HUDEP-2 (cell line): ENCODE measurements around the gene PLGRKT.
A peak's percentile ranks its signal among the peaks of the same experiment; 100 is the strongest.
"Not testable (repeated sequence)": the region's sequence is repeated elsewhere in the genome, so short reads cannot be mapped to it uniquely, and the experiment has no call there.

Source experiments
- DNase-seq, 76 experiments: peaks; one replicate each; lab custom pipeline; 2025; ENCODE audit not compliant: unreplicated experiment in 76 of 76; lab: John Stamatoyannopoulos, UW

Gene PLGRKT, protein sequence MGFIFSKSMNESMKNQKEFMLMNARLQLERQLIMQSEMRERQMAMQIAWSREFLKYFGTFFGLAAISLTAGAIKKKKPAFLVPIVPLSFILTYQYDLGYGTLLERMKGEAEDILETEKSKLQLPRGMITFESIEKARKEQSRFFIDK

DNA sequence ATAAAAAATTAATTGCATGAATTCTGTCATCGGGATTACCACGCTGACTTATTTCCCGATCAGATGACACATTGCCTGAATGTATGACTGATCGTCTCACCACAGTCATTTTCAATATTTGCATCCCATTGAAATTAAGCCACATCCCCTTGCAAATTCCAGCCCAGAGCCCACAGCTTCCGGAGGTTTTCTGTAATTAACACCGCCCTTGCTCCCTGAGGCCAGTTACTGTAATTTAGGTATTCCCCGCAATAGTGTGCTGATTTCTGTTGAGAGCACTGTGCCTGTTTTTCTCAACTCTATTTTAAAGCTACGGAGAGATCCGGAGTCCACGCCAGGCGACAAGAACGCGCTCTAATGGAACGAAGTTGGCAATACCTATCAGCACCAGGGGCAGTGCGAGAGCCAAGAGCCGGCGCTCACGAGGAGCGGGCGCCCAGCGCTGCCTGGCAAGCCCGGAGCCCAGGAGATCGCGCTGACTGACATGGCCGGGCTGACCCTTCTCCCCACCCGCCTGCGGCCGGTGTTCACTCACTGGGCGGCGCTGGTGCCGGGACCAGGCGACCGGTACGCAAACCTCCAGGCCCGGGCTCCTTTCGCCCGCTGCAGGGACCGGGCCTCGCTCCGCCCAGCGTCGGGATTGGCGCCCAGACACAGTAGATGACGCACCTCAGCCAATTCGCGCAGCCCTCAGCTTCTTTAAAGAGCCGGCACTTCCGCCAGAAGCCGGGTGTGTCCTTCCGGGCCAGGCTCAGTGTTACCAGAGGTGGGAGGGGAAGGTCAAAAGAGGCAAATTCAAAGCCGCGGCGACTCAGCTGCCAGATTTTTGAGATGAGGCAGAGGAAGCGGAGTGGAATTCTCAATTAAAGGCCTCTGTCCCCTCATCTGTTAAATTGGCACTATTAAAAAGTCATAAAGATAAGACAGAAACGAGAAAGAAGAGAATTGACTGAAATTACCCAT lies at the start of gene PLGRKT:
TSS of gene PLGRKT (minus strand) at position 672 of the 963 bp plus-strand sequence. CDS start 5,948 bp downstream, outside the sequence.
- DNase-seq: peak; percentile 18 to 95 (median 88)

DNA sequence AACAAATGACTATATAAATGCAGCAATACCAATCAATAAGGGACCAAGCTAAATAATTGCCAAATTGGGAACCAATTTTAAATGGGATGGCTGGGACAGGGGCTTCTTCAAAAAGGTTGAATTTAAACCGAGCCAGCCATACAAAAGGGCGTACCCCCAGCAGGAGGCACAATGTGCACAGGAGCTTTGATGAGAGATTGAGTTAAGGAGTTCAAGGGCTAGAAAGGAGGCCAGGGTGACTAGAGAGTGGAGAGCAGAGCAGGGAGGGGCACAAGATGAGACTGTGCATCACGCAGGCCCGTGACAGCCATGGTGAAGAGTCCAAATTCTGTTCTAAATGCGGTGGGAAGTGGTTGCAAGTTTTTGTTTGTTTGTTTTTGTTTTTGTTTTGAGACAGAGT lies 49.3 kb upstream of the PLGRKT start:
- DNase-seq: peak in 2 of 76 experiments; percentile 2 to 5

DNA sequence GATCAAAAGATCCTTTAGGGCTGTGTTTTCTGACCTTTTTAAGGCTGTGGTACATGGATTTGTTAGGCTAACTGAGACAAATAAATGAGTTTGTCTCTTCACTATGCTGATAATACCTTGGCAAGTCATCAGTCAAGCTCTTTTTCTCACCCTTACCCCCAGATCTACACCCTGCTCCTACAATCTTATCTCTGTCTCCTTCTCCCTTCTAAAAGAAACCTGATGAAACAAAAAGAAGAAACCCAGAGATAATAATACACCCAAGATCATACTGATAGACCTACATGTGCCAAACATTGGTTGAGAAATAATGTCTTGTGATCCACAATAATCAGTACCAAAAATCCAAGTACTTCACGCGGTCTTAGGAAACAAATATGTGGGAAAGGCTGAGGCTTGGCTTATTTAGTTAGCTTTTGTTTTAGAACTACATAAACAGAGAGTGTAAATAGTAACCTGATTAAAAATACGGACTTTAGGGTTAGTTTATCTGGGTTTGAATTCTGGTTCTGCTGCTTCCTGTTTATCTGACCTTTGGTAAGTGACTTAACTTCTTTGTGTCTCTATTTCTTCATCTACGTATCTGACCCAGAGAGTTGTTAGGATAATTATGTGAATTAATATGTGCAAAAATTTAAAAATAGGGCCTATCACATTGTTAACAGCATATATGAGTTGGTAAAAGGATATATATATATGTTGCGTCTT lies 47.8 kb upstream of the PLGRKT start:
- peak in 16 of 76 experiments; percentile 2 to 52 (median 22) for DNase-seq

DNA sequence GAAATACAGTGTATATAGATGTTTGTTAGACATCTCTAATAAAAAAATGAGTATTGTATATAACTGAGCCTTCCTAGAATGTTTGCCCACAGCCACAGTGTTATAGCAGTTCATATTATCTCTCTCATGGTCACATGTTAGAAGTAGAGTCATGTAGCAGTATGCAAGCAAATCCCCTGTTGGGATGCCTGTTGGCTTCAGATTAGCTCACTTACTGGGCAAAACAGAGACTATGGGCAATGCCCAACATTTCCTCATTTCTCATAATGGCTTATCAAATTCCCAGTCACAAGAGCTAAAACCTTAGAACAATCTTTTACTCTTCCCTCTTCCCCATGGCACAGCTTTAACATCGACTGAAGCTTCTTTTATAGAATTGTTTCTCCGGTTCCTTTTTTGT lies 45.6 kb upstream of the PLGRKT start:
- peak in 32 of 76 experiments; percentile 3 to 47 (median 26) for DNase-seq

DNA sequence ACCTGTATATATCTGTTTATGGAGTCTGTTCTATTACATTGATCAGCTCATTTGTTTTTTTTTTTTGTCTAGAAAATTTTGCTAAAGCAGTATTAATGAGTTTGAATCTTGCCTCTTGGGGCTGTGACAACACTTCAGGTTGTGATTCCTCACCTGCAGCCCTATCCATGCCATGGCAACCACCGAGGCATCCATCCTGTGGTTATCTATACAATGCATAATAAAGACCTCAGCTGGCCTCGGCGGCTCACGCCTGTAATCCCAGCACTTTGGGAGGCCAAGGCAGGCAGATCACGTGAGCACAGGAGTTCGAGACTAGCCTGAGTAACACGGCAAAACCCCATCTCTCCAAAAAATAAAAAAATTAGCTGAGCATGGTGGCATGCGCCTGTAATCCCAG lies 44.5 kb upstream of the PLGRKT start:
- DNase-seq: no peak

DNA sequence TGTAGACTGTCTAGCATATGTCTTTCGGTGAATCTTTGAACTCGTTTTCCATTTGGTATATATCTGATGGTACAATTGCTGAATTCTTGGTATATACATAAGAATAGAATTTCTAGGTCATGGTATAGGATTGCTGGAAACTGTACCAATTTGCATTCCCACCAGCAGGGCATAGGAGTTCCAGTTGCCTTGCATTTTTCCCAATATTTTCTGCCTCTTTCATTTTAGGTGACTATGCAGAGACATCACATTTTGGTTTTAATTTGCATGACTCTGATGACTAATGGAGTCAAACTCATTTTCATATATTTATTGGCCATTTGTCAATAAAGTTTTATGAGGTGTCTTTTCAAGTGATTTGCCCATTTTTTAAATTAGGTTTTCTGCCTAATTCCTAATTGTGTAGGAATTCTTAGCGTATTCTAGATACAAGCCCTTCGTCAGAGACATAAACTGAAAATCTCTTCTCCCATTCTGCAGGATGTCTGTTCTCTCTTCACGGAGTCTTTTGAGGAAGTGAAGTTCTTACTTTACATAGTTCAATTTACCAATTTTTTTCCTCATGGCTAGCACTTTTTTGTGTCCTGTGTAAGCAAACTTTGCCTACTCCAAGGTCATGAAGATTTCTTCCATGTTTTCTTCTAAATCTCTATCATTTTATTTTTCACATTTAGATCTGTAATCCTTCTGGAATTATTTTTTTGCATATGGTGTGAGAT lies 43.8 kb upstream of the PLGRKT start:
- DNase-seq: no peak

DNA sequence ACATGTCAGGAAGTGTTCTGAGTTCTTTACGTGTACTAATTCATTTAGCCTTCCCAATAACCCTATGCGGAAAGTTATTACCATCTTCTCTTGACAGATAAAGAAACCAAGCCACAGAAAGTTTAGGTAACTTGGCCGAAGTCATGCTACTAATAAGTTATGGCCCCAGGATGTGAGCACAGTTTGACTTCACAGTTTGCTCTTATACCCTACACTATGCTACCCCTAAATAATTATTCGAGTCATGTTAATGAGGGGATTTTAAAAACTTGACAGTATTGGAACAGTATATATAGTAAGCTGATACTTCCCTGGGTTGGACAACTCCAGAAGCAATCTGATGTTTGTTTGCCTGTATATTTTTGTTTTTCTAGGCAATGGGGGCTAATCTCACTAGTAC lies 43.2 kb upstream of the PLGRKT start:
- no peak for DNase-seq

DNA sequence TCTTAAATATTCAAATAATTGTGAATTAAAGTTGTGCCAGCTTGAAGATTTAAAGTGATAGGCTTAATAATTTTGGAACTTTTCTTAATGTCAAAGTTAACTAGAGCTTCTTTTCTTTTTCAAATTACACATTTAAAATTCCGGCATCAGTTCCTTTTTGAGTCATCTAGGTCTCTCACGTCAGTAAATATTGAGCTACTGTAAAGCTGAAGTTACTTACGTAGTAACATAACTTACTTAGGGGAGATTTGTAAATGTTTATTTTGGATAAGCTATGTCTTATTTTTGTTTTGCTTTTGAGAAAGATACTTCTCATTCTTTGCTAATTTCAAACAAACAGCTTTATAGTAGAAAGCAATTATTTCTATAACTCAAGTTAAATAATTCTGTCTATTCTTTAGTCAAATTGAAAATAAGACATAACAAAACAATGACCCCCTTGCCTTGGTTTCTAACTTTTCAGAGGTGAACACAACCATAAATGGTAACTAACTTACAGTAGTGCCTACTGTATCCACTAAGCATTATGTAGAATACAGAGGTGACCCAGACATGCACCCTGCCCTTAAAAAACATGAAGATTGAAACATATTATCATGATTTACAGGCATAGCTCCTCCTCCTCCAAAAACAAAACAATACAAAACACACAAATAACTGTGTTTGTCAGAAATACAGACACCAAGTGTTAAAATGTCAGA lies 42.4 kb upstream of the PLGRKT start:
- DNase-seq: no peak

DNA sequence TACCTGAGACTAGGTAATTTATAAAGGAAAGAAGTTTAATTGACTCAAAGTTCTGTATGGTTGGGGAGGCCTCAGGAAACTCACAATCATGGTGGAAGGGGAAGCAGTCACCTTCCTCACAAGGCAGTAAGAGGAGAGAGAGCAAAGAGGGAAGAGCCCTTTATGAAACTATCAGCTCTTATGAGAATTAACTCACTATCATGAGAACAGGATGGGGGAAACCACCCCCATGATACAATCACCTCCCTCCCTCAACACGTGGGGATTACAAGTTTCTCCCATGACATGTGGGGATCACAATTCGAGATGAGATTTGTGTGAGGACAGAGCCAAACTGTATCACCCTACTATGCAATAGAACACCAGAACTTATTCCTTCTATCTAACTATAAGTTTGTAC lies 40.5 kb upstream of the PLGRKT start:
- peak in 1 of 76 experiments; percentile 6 for DNase-seq

DNA sequence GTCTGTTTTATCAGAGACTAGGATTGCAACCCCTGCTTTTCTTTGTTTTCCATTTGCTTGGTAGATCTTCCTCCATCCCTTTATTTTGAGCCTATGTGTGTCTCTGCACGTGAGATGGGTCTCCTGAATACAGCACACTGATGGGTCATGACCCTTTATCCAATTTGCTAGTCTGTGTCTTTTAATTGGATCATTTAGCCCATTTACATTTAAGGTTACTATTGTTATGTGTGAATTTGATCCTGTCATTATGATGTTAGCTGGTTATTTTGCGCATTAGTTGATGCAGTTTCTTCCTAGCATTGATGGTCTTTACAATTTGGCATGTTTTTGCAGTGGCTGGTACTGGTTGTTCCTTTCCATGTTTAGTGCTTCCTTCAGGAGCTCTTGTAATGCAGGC lies 37.9 kb upstream of the PLGRKT start:
- DNase-seq: not testable (repeated sequence)

DNA sequence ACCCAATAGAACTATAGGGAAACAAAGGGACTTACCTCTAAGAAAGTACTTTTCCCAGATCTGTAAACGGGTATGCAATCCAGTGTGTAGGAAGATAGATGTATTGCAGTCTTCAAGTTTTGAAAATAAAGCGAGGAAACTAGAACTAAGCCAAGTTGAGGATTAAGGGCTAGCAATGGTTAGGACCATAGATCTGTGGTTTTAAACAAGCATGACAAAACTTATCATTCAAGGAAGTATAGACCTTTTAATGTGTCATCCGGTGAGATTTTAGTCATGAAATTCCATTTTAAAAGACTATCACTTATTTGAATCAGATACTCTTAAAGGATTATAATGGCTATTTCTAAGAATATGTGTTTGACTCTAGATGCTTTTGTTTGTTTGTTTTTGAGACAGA lies 33.1 kb upstream of the PLGRKT start:
- no peak for DNase-seq

DNA sequence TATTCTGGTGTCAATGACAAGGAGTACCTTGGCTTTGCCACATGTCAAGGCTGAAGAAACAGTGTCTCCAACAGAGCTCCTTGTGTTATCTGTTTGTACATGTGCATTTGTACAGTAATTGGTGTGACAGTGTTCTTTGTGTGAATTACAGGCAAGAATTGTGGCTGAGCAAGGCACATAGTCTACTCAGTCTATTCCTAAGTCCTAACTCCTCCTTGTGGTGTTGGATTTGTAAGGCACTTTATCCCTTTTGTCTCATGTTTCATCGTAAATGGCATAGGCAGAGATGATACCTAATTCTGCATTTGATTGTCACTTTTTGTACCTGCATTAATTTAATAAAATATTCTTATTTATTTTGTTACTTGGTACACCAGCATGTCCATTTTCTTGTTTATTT lies 32.4 kb upstream of the PLGRKT start:
- no peak for DNase-seq

DNA sequence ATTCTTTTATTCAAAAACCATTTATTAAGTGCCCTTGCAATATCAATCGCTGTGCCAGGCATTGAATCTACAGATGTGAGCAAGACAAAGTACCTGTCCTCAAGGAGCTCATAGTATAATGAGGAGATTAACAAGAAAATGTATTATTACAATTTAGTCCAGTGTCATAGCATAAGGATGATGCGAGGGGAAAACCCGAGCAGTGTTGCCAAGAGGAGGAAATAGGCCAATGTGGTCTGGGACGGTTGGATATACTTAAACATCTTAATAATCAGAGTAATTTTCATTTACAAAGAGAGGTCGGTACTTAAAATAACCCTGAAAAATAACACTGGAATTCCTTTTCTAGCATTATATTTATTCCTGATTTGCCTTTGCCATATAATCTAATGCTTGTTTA lies 31.1 kb upstream of the PLGRKT start:
- DNase-seq: no peak

DNA sequence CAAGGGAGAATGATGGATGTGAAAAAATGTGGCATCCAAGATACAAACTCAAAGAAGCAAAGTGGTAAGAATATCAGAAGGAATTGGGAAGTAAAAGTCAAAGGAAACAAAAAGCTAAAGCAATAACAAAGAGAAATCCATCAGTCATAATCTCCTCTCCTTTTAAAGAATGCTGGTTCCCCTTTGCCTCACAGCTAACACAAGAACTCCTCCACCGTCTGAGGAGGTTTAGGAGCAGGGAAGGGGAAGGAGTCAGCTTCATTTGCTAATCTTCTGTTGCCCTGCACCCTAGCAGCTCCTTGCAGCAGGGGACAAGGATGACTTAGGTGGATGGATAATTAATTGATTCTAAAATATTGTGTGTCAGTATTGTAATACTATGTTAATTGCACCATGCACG lies 29.0 kb upstream of the PLGRKT start:
- no peak for DNase-seq

DNA sequence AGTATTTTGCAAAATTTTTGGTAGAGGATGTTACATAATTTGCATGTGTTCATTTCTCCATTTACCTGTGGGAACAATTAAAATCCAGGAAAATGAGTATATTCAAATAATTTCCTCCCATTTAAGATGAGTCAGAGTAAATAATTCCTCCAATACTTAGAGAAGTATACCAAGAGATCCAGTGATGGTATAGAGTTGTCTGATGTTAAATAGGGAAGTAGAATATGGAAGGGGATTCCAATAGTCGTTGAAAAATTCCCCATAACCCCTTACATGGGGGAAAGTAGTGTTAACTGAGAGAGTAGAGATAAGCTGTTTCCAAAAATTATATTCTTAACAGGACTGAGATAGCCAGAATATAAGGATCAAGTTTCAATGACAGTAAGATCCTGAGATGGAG lies 28.3 kb upstream of the PLGRKT start:
- DNase-seq: no peak

DNA sequence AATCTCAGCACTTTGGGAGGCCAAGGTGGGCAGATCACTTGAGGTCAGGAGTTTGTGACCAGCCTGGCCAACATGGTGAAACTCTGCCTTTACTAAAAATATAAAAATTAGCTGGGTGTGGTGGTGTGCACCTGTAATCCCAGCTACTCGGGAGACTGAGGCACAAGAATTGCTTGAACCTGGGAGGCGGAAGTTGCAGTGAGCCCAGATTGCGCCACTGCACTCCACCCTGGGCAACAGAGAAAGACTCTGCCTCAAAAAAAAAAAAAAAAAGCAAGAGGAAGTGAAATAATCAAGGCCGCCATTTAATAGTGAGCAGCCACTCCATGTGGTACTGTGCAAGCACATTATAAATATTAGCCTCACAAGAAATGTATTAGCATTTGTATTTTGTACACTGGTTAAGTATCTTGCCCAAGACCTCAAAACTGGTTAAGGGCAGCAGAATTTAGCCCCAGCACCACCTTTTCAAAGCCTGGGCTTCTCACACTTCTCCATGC lies 27.2 kb upstream of the PLGRKT start:
- DNase-seq: not testable (repeated sequence)

DNA sequence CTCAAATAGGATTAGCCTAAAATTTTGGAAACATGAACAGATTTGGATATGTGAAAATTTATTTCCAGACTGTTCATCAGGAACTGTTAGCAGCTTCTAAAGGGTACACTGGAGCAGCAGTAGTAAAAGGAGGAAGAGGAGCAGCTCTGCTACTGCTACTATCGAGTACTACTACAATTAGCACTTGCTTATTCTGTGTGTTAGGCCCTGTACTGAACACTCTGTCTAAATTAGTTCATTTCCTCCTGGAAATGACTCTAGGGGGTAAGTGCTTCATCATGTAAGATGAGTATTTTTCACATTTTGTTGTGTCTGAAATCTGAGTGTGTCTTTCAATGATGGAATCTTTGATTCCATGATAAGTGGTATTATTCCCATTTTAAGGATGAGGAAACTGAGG lies 22.4 kb upstream of the PLGRKT start:
- no peak for DNase-seq

DNA sequence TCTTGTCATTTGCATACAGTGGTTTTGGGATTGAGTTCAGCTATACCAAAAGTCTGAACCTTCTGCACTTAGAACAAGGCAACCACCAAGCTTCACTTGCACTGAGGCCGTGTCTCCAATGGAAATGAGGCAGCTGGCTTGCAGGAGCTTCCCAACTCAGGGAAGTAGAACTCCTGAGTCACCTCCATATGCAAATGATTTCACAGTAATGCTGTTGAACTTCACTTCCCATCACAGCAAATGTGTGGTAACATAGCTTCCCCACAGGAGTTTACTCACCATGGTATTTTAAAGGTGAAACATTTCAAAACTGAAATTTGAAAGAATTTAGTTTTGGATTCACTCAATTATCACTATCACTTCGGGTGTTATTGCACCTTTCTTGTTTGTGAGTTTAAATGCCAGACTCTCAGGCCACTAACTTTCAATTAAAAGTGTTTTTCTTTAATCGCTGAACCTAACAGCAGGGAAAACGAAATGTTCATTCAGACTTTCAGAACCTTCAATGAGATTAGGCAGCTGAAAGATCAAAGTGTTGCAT lies 21.6 kb upstream of the PLGRKT start:
- no peak for DNase-seq

DNA sequence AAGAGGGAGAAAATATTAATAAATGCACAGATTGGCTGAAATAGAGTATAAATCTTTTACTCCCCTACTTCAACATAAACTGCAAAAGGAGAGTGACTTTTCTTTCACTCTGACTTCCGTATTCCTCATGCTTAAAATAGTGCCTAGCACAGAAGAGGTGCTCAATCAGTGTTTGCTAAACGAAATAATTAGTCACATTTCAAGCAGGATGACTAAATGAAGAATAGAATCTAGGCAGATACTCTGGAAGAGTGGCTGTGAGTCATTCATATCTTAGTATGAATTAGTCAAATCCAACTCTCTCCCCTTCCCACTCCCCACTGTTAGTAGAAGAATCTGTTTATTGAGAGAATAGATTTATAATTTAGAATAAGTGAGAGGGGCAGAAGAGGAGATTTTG lies 17.5 kb upstream of the PLGRKT start:
- DNase-seq: no peak

DNA sequence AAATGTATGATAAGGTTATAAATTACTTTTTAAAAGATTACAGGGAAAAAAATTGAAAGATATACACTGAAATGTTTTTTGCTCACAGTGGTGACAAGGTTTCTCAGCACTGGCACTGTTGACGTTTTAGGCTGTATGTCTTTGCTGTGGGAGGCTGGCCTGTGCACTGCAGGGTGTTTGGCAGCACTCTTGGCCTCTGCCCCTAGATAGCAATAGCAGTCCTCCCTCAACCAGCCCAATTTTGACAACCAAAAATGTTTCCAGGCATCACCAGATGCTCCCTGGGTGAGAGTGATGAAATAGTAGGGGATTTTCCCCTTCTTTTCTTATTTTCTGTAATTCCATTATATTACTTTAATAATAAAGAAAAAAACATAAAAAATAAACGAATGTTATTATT lies 15.9 kb upstream of the PLGRKT start:
- peak in 59 of 76 experiments; percentile 7 to 63 (median 38) for DNase-seq
